GM06990 (cell line): Measurements from ENCODE around the gene XRCC4.

Source experiments
- DNase-seq: peaks from one replicate; pipeline ENCODE4 v3.0.0-alpha.2; 2011; ENCODE audit not compliant: insufficient read length; ENCODE audit errors: extremely low read depth
- H3K27me3 ChIP-seq: replicated peaks from 2 replicates; pipeline ENCODE4 v1.6.0; 2011; ENCODE audit warnings: low read length; ENCODE audit not compliant: control insufficient read depth, insufficient read depth
- H3K36me3 ChIP-seq: 2 replicates; pipeline ENCODE4 v1.5.1; 2011; ENCODE audit warnings: low read length; ENCODE audit not compliant: control insufficient read depth, insufficient read depth
- H3K4me3 ChIP-seq: replicated peaks from 2 replicates; pipeline ENCODE4 v1.5.1; 2011; ENCODE audit warnings: low read depth, mild to moderate bottlenecking, control low read depth, low read length
- CTCF ChIP-seq: IDR thresholded peaks from 2 replicates; pipeline ENCODE4 v1.5.1; 2011; ENCODE audit warnings: low read length, control low read depth, mild to moderate bottlenecking, inconsistent platforms; ENCODE audit not compliant: insufficient read depth, poor library complexity, severe bottlenecking

The XRCC4 gene

GRCh38 chr5:83097689-83098231, 20.4 kb downstream of the XRCC4 start:
- Histone ChIP-seq H3K4me3 (no peak overlapping the region), H3K27me3 (no peaks in the 10 kb centered on the region), H3K36me3 (no peaks in the 10 kb centered on the region)
- DNase-seq, result no peak
- no peak for TF ChIP-seq CTCF

- Histone ChIP-seq H3K27me3 (no peaks in the 10 kb centered on the region), H3K4me3 (no peak overlapping the region), H3K36me3 (no peaks in the 10 kb centered on the region)
- TF ChIP-seq CTCF, result no peak
- no peak for DNase-seq
Observed at GRCh38 chr5:83099001-83099400, 21.7 kb downstream of the XRCC4 start.

- DNase-seq, result no peak
- H3K27me3 ChIP-seq, result no peaks in the 10 kb centered on the region
- H3K36me3 ChIP-seq, result no peaks in the 10 kb centered on the region
- no peak overlapping the region for H3K4me3 ChIP-seq
- no peak for TF ChIP-seq CTCF
Observed at GRCh38 chr5:83099445-83099844, 22.1 kb downstream of the XRCC4 start.

- TF ChIP-seq CTCF, result no peak
- H3K36me3 ChIP-seq, result no peaks in the 10 kb centered on the region
Observed at GRCh38 chr5:83101514-83101913, 24.2 kb downstream of the XRCC4 start.

GRCh38 chr5:83102364-83102980, 25.1 kb downstream of the XRCC4 start:
- Histone ChIP-seq H3K4me3 (no peak overlapping the region), H3K36me3 (no peaks in the 10 kb centered on the region), H3K27me3 (no peaks in the 10 kb centered on the region)
- no peak for TF ChIP-seq CTCF
- no peak for DNase-seq

More at GRCh38 chr5:83101514-83101913, 24.2 kb downstream of the XRCC4 start:
- Histone ChIP-seq H3K4me3 (no peak overlapping the region), H3K27me3 (no peaks in the 10 kb centered on the region)
- DNase-seq, result no peak

- H3K27me3 ChIP-seq, result no peaks in the 10 kb centered on the region
- no peak overlapping the region for H3K4me3 ChIP-seq
- TF ChIP-seq CTCF, result no peak
- H3K36me3 ChIP-seq, result no peaks in the 10 kb centered on the region
- DNase-seq, result no peak
Observed at GRCh38 chr5:83104021-83104420, 26.7 kb downstream of the XRCC4 start.
